HG02759 (cell line): ENCODE data around the gene CLBA1.

Experiments used
- ATAC-seq: cut with Tn5 transposase; IDR thresholded peaks from one replicate; pipeline ENCODE4 v1.9.1; 2021; ENCODE audit warnings: mild to moderate bottlenecking, moderate library complexity; ENCODE audit not compliant: unreplicated experiment

CLBA1 gene

GRCh38 chr14:105042813-105043212 is 57.2 kb downstream of the CLBA1 start:
- ATAC-seq: no peak

GRCh38 chr14:105043641-105044040 is 58.1 kb downstream of the CLBA1 start:
- no peak for ATAC-seq
